Stimulated activated CD4-positive, alpha-beta T cell treated with anti-CD3 and anti-CD28 coated beads, Interleukin-15, amount 100 ng/mL, for 24 hours (primary cell): Measurements from ENCODE around the gene PNMA5.
"Not testable (repeated sequence)": the region's sequence is repeated elsewhere in the genome, so short reads cannot be mapped to it uniquely, and the experiment has no call there.

Experiments used
- DNase-seq: peaks from one replicate; pipeline ENCODE4 v3.0.0-alpha.2; 2020

PNMA5 gene

DNA sequence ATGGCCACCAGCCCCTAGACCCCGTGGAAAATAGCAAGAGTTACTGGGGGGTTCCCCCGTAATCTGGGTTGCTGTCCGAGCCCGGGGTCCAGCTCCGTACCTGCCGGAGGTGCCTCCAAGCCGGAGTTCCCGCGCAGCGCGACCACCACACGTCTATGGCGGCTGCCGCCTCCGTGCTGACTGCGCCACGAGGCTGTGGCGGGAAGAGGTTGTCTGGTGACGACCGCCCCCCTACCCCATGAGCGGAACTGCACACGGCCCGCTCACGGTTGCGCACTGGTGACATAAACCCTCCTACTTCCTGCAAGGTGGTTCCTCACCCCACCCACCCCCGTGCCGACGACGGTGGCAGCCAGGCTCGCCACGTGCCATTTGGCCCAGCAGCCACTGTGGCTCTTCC, at the start of gene PNMA5:
PNMA5 (minus strand) TSS at position 184 of the 400 bp plus-strand sequence. CDS start 2,518 bp downstream, outside the sequence.
- no peak for DNase-seq

- peak; percentile 71 for DNase-seq
These were observed 38.6 kb upstream of the PNMA5 start for GRCh38 chrX:153032397-153033118.

DNA sequence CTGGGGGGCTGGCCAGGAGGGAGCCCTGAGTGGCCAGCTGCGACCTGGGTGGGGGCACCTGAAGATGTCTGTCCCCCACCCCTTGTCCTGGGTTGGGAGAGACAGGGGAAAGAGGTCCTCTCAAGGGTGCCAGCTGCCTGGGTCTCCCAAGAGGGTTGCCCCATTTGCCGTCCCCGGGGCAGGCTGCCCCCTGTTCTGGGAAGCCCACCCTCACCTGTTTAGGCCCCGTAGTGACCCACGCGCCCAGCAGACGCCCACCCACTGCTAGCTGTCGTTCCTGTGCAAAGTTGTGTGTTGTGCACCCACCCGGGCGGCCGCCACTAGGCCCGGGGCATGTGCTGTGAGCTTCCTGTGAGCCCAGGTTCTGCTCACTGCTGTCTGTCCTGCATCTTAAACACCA, 36.9 kb upstream of the PNMA5 start:
- no peak for DNase-seq

- DNase-seq: no peak
These were observed 36.0 kb upstream of the PNMA5 start for GRCh38 chrX:153029875-153030274.

GRCh38 chrX:153029162-153029561, 35.2 kb upstream of the PNMA5 start:
- no peak for DNase-seq

DNA sequence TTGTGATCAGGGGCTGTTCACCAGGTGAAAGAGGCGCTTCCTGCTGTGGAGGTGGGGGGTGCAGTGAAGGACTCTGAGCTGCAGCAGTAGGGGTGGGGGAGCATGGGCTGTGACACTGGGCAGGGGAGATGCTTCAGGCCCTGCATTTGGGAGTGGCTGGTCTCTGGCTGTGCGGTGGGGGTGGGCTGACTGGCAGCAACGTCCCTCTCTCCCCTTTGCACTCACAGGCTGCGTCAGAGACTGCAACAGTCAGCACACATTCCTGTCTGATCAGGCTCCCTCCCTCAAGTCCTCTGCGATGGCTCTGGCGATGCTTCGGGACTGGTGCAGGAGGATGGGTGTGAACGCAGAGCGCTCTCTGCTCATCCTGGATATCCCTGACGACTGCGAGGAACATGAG, 34.6 kb upstream of the PNMA5 start:
- not testable (repeated sequence) for DNase-seq

GRCh38 chrX:153026501-153026900, 32.6 kb upstream of the PNMA5 start:
- DNase-seq: not testable (repeated sequence)

- DNase-seq: no peak
These were observed 25.2 kb upstream of the PNMA5 start for GRCh38 chrX:153019166-153019565.

- DNase-seq: not testable (repeated sequence)
These were observed 23.3 kb upstream of the PNMA5 start for GRCh38 chrX:153017174-153017573.

- DNase-seq: no peak
These were observed 10.9 kb upstream of the PNMA5 start for GRCh38 chrX:153004780-153005179.

- no peak for DNase-seq
These were observed 10.1 kb upstream of the PNMA5 start for GRCh38 chrX:153003981-153004380.

DNA sequence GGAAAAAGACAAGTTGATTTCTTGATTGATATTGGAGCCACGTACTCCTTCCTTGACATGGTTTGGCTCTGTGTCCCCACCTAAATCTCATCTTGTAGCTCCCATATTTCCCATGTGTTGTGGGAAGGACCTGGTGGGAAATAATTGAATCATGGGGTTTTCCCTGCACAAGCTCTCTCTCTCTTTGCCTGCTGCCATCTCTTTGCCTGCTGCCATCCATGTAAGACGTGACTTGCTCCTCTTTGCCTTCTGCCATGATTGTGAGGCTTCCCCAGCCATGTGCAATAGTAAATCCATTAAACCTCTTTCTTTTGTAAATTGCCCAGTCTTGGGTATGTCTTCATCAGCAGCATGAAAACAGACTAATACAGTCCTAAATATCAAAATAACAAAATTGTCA, 8.3 kb upstream of the PNMA5 start:
- not testable (repeated sequence) for DNase-seq

- DNase-seq: no peak
These were observed 3.4 kb upstream of the PNMA5 start for GRCh38 chrX:152997337-152997736.

GRCh38 chrX:152992115-152992514, 1.8 kb downstream of the PNMA5 start:
- DNase-seq: no peak

DNA sequence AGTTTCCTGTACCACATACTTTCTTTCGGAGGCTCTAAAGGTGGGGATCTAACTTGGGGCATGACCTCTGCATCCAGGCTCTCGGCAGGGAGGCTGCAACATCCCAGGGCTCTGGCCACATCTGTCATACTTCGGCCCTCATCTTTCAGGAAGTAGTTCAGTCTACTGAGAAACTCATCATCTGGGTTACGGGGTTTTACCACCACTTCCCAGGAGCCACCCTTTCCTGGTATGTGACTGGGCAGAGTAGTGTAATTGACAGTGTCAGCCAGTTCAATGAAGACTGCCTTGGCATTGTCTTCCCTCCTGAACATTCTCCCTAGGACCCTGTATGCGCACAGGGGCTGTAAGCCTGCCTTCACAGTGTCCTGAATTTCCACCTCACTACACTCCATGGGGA, 2.8 kb downstream of the PNMA5 start:
- DNase-seq: no peak

DNA sequence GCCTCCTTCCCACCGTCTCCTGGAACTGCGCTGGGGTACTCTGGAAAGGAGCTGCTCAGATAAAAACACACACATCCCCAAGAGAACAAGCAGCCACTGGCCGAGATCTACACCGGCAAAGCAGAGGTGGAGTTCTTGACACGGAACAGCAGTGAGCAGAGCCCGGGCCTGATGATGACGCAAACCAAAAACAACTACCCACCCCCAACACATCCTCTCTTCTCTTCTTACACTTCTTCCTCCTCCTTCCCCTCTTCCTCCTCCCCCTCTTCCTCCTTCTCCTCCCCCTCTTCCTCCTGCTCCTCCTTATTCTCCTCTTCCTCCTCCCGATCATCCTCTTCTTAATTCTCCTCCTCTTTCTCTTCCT, 4.6 kb downstream of the PNMA5 start:
- peak; percentile 11 for DNase-seq

GRCh38 chrX:152988536-152989291, 5.2 kb downstream of the PNMA5 start:
- DNase-seq: no peak

DNA sequence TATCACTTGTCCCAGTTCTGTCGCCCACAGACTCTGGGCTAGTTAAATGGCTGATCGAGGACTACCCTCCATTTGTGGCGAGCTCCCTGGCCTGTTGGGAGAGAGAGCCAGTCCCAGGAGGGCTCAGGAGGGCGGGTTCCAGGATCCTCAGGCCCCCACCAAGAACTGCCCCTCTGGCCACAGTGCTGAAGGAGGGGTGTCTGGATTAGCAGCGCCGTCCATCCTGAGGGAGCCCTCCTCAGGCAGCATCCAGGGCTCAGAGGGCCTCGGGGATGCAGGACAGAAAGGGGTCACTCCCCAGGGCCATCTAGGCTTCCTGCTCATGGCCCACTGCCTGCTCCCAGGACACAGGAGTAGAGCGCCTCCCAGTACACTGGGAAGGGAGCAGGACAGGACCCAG, 6.1 kb downstream of the PNMA5 start:
- no peak for DNase-seq

- not testable (repeated sequence) for DNase-seq
These were observed 6.8 kb downstream of the PNMA5 start for GRCh38 chrX:152987156-152987555.

DNA sequence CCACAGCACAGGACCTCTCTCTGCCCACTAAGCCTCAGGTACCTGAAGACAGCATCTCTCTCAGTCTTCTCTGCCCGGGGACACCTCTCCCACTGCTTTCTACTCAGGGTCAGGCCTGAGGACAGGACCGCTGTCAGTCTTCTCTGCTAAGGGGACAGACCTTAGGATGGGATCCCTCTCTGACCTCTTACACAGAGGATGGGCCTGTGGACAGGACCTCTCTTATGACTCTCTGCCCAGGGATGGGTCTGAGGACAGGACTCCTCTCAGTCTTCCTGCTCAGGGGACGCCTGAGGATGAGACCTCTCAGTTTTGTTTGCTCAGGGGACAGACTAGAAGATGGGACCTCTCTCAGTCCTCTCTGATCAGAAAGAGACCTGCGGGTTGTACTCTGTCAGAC, 8.5 kb downstream of the PNMA5 start:
- DNase-seq: not testable (repeated sequence)

GRCh38 chrX:152968193-152968592, 25.7 kb downstream of the PNMA5 start:
- DNase-seq: no peak

DNA sequence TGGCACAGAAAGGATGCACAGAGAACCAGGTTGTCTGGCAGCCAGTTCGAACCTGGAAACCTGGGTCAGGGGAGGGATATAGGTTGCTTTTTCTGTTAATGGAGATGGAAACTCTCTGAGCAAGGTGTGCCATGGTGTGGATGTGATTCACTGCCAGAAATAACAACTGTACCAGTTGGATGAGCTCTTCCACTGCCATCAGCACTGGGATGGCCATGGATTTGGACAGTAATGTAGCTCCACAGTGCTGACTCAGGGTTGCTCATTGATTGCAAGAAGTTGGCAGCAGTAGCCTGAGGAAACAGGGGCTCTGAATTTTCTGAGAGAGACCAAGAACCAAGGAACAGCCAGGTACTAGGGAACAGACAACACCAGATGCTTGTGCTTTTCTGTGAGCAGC, 33.8 kb downstream of the PNMA5 start:
- no peak for DNase-seq

DNA sequence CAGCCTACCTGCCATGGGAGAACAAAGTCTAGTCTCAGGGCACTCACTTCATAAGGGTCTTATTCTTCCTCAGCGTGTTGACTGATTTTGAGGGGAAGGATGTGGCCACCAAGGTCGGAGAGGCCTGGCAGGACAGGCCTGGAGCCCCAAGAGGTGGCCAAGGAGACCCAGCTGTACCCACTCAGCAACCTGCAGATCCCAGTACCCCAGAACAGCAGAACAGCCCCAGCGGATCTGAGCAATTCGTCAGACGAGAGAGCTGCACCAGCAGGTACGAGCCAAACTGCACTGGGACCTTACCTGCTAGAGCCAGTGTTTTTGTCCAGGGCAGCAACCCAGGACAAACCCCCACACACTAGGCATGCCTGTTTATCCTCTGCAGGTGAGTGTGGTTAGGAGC, 34.3 kb downstream of the PNMA5 start:
- DNase-seq: no peak
